Endothelial cell of umbilical vein (primary cell): Measurements from ENCODE around the gene TPD52L2. TPM values are rescaled to one million over a fixed set of nuclear protein-coding genes. Genes with fewer than 3 reads are reported as not detected.

Experiments used
- BruUV-seq: library from RNA; stranded (reverse); fragments of 400-500 nt; replicated peaks from 2 replicates; lab custom pipeline; 2021; lab: Mats Ljungman, UMichigan
- CTCF ChIA-PET: fragments of 300-600, 350-600 bp; sonication (Branson Sonifier 250); formaldehyde crosslinking; loops from one replicate; lab custom pipeline; 2021; ENCODE audit warnings: antibody characterized with exemption, inconsistent platforms; lab: Charles Lee
- POLR2A ChIA-PET: fragments of 300-600, 350-600 bp; sonication (Branson Sonifier 250); formaldehyde crosslinking; loops from one replicate; lab custom pipeline; 2021; ENCODE audit warnings: antibody characterized with exemption, inconsistent platforms; lab: Charles Lee
- DNase-seq: peaks from one replicate; pipeline ENCODE4 v3.0.0-alpha.2; 2011; ENCODE audit warnings: low read depth, low spot score
- FAIRE-seq: peaks from 2 replicates; lab custom pipeline; 2011; peaks lifted over from hg19 to GRCh38; lab: Jason Lieb, UNC
- H2AFZ ChIP-seq: 2 replicates; pipeline ENCODE4 v1.6.0; 2012; ENCODE audit warnings: low read depth, low read length, control low read depth, inconsistent platforms
- H3K27ac ChIP-seq: 2 replicates; pipeline ENCODE4 v1.5.1; 2011; ENCODE audit warnings: low read depth, mild to moderate bottlenecking, control low read depth, low read length, moderate library complexity; ENCODE audit not compliant: insufficient read depth
- H3K27me3 ChIP-seq, 2 experiments: 2 replicates each; pipeline versions ENCODE4 v1.6.0 to v1.6.1; 2011; ENCODE audit warnings: low read length in 2 of 2, mixed read lengths in 1 of 2; ENCODE audit not compliant: control insufficient read depth in 2 of 2, insufficient read depth in 2 of 2
- H3K36me3 ChIP-seq, 2 experiments: 2 replicates in 1 of 2; 3 replicates in 1 of 2; pipeline ENCODE4 v1.5.1; 2011; ENCODE audit warnings: low read length in 2 of 2, mild to moderate bottlenecking in 1 of 2, moderate library complexity in 1 of 2; ENCODE audit not compliant: control insufficient read depth in 2 of 2, insufficient read depth in 2 of 2; ENCODE audit errors: extremely low read depth in 1 of 2
- H3K4me1 ChIP-seq: 3 replicates; pipeline ENCODE4 v1.5.1; 2011; ENCODE audit warnings: mild to moderate bottlenecking, low read length; ENCODE audit not compliant: control insufficient read depth, insufficient read depth; ENCODE audit errors: extremely low read depth
- H3K4me2 ChIP-seq: 2 replicates; pipeline ENCODE4 v1.6.1; 2011; ENCODE audit warnings: low read length, control low read depth, mixed read lengths; ENCODE audit not compliant: insufficient read depth
- H3K4me3 ChIP-seq, 3 experiments: fragments of 200-600 bp in 1 of 3; sonication (generic), shearing (Covaris generic) in 1 of 3; replicated peaks in 1 of 3; 2 replicates each; pipeline ENCODE4 v1.5.1; 2011 to 2016; ENCODE audit warnings: control low read depth in 3 of 3, low read length in 3 of 3, mild to moderate bottlenecking in 2 of 3, inconsistent platforms in 1 of 3, low read depth in 1 of 3, moderate library complexity in 1 of 3; ENCODE audit not compliant: insufficient read depth in 1 of 3
- H3K79me2 ChIP-seq: 2 replicates; pipeline ENCODE4 v1.6.0; 2012; ENCODE audit warnings: low read length, inconsistent platforms; ENCODE audit not compliant: control insufficient read depth, insufficient read depth
- H3K9ac ChIP-seq: replicated peaks from 2 replicates; pipeline ENCODE3; 2011; ENCODE audit warnings: low read length, control low read depth; ENCODE audit not compliant: insufficient read depth; ENCODE audit errors: extremely low read depth
- H3K9me1 ChIP-seq: replicated peaks from 3 replicates; pipeline ENCODE4 v1.6.0; 2011; ENCODE audit warnings: mild to moderate bottlenecking, low read length; ENCODE audit not compliant: control insufficient read depth, insufficient read depth; ENCODE audit errors: extremely low read depth
- H3K9me3 ChIP-seq: replicated peaks from 2 replicates; pipeline ENCODE4 v1.5.1; 2012; ENCODE audit warnings: low read length, inconsistent platforms; ENCODE audit not compliant: control insufficient read depth, insufficient read depth
- H4K20me1 ChIP-seq: replicated peaks from 2 replicates; pipeline ENCODE3; 2011; ENCODE audit warnings: mild to moderate bottlenecking, low read length; ENCODE audit not compliant: control insufficient read depth, insufficient read depth; ENCODE audit errors: extremely low read depth
- GATA2 ChIP-seq: IDR thresholded peaks from 2 replicates; pipeline ENCODE4 v1.7.0; 2011; ENCODE audit warnings: low read depth, mild to moderate bottlenecking, moderate library complexity, mixed read lengths, low read length; ENCODE audit not compliant: insufficient read length, insufficient read depth
- JUN ChIP-seq: IDR thresholded peaks from 2 replicates; pipeline ENCODE4 v1.6.1; 2011; ENCODE audit warnings: borderline replicate concordance, low read depth; ENCODE audit not compliant: insufficient read length, insufficient read depth
- MYC ChIP-seq: IDR thresholded peaks from one replicate; pipeline ENCODE4 v1.6.1; 2011; ENCODE audit warnings: mild to moderate bottlenecking, low read depth, low read length
- dilution Hi-C: fragments of 300-500 bp; cut with MboI; formaldehyde crosslinking; loops from one replicate; pipeline ENCODE4 v1.15.0; 2019; ENCODE audit warnings: low sequenced_read_pairs; ENCODE audit not compliant: extremely low pct_ligation_motif_present
- intact Hi-C: fragments of 100-400 bp; cut with micrococcal nuclease; formaldehyde crosslinking; loops from one replicate; pipeline ENCODE4 v1.10.0; 2022
- polyA plus RNA-seq, 4 experiments: library from polyadenylated mRNA; depleted of rRNA in 3 of 4; stranded (reverse) in 3 of 4; unstranded in 1 of 4; fragments of >200 nt; gene quantifications; 2 replicates each; pipeline versions ENCODE4 v1.2.1 to v1.2.3, GENCODE V29; 2011 to 2012; ENCODE audit warnings: missing spikeins in 1 of 4
- total RNA-seq: library from RNA; stranded (reverse); gene quantifications from 2 replicates; pipeline ENCODE4 v1.2.3, GENCODE V29; 2021
- TF ChIP-seq, protein P1 (sequence below), 2 donors: IDR thresholded peaks; 1 replicate in 1 of 2; 2 replicates in 1 of 2; pipeline ENCODE4 v1.5.1; 2011; ENCODE audit warnings: low read length in 2 of 2, mild to moderate bottlenecking in 2 of 2, moderate library complexity in 2 of 2, control low read depth in 1 of 2, inconsistent platforms in 1 of 2, low read depth in 1 of 2; ENCODE audit not compliant: insufficient read depth in 1 of 2; ENCODE audit errors: extremely low read depth in 1 of 2
- TF ChIP-seq, protein P2 (sequence below): IDR thresholded peaks from 2 replicates; pipeline ENCODE4 v1.6.1; 2011; ENCODE audit not compliant: insufficient read depth, insufficient read length

The TPD52L2 gene
- total and polyA plus RNA-seq, 2 donors (not counting 3 experiments of a cell fraction or from before 2014, with no cell fraction given), result 123 to 142 TPM

- DNase-seq (no peak), FAIRE-seq (no peak)
- Histone ChIP-seq H2AFZ (no peak overlapping the region), H3K4me2 (no peak overlapping the region), H3K36me3 (peaks cover 13 to 37% of the 10 kb centered on the region in 2 experiments), H3K4me1 (peaks cover 14% of the 10 kb centered on the region), H3K4me3 (no peak overlapping the region), H3K9ac (no peak overlapping the region), H3K27me3 (no peaks in the 10 kb centered on the region), H3K79me2 (peaks cover 22% of the 10 kb centered on the region), H4K20me1 (peaks cover 6% of the 10 kb centered on the region), H3K9me3 (no peaks in the 10 kb centered on the region), H3K27ac (no peak overlapping the region), H3K9me1 (no peaks in the 10 kb centered on the region)
- intact Hi-C loops, result loop anchor here (10.0 kb wide), 1 partner anchor 162 kb away; no protein-coding TSS in a partner anchor
- POLR2A ChIA-PET, result interaction anchor here (0.7 kb wide), 1 partner anchor 910 kb away, joined by 10 read pairs; no protein-coding TSS in a partner anchor
- no peak for TF ChIP-seq JUN
- TF ChIP-seq GATA2, result no peak
- TF ChIP-seq, protein P1, sequence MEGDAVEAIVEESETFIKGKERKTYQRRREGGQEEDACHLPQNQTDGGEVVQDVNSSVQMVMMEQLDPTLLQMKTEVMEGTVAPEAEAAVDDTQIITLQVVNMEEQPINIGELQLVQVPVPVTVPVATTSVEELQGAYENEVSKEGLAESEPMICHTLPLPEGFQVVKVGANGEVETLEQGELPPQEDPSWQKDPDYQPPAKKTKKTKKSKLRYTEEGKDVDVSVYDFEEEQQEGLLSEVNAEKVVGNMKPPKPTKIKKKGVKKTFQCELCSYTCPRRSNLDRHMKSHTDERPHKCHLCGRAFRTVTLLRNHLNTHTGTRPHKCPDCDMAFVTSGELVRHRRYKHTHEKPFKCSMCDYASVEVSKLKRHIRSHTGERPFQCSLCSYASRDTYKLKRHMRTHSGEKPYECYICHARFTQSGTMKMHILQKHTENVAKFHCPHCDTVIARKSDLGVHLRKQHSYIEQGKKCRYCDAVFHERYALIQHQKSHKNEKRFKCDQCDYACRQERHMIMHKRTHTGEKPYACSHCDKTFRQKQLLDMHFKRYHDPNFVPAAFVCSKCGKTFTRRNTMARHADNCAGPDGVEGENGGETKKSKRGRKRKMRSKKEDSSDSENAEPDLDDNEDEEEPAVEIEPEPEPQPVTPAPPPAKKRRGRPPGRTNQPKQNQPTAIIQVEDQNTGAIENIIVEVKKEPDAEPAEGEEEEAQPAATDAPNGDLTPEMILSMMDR (IDR thresholded peaks at IDR 0.05; ENCODE audit: extremely low read depth in 1 of 2, insufficient read depth in 1 of 2, low read depth in 1 of 2, low read length in 2 of 2), result no peak
- no peak for TF ChIP-seq MYC
- BruUV-seq, result no TSS peak
- dilution Hi-C loops, result no loop called here
- CTCF ChIA-PET, result no interaction called here
Observed at GRCh38 chr20:63892402-63892801, 27.3 kb downstream of the TPD52L2 start.

DNA sequence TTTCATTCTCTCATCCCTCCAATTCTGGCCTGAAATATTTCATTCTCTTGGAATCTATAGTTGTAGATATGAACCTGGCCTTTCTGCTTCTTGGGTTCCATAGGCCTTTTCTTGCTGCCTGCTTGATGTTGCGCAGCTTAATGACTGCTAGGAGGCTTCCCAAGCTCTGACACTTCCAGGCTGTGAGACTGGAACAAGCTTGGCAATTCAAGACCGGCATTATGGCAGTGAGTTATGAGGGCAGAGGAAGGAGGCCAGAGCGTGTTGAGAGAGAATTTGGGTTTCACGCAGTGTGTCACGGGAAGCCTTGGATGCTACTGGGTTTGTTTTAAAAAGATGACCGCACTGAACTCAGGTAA is 28.9 kb downstream of the TPD52L2 start:
- Histone ChIP-seq H2AFZ (peak overlapping the region; percentile 67), H3K27ac (no peak overlapping the region), H3K36me3 (peaks cover 15 to 32% of the 10 kb centered on the region in 2 experiments), H3K4me1 (peaks cover 14% of the 10 kb centered on the region), H3K9ac (no peak overlapping the region), H3K27me3 (no peaks in the 10 kb centered on the region), H3K9me3 (no peaks in the 10 kb centered on the region), H3K4me3 (no peak overlapping the region), H3K9me1 (no peaks in the 10 kb centered on the region), H4K20me1 (peaks cover 10% of the 10 kb centered on the region), H3K4me2 (no peak overlapping the region), H3K79me2 (peaks cover 37% of the 10 kb centered on the region)
- dilution Hi-C loops, result no loop called here
- FAIRE-seq (peak; percentile 52), DNase-seq (peak; percentile 9)
- BruUV-seq, result no TSS peak
- TF ChIP-seq, protein P2, sequence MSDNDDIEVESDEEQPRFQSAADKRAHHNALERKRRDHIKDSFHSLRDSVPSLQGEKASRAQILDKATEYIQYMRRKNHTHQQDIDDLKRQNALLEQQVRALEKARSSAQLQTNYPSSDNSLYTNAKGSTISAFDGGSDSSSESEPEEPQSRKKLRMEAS, result no peak
- intact Hi-C loops, result loop anchor here (1.0 to 10.0 kb wide), 3 partner anchors 21 to 161 kb away; partner anchors contain the start of gene TPD52L2
- CTCF ChIA-PET, result interaction anchor here (0.8 to 1.8 kb wide), 5 partner anchors 20 to 356 kb away, joined by 3 to 11 read pairs (median 5); partner anchors contain the start of gene LKAAEAR1
- POLR2A ChIA-PET, result no interaction called here
